ENCODE data around the gene ZGPAT.

GRCh38 chr20:63778857-63779256 is 71.0 kb downstream of the ZGPAT start:
- TF ChIP-seq, protein P1, sequence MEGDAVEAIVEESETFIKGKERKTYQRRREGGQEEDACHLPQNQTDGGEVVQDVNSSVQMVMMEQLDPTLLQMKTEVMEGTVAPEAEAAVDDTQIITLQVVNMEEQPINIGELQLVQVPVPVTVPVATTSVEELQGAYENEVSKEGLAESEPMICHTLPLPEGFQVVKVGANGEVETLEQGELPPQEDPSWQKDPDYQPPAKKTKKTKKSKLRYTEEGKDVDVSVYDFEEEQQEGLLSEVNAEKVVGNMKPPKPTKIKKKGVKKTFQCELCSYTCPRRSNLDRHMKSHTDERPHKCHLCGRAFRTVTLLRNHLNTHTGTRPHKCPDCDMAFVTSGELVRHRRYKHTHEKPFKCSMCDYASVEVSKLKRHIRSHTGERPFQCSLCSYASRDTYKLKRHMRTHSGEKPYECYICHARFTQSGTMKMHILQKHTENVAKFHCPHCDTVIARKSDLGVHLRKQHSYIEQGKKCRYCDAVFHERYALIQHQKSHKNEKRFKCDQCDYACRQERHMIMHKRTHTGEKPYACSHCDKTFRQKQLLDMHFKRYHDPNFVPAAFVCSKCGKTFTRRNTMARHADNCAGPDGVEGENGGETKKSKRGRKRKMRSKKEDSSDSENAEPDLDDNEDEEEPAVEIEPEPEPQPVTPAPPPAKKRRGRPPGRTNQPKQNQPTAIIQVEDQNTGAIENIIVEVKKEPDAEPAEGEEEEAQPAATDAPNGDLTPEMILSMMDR (IDR thresholded peaks at IDR 0.05), result no peak
- TF ChIP-seq POLR2A (IDR thresholded peaks at IDR 0.05), result no peak

All from right lobe of liver (tissue), 4 donors.